HG03439 (cell line): ENCODE measurements around the gene SVOPL.

Experiments used
- ATAC-seq: cut with Tn5 transposase; IDR thresholded peaks from one replicate; pipeline ENCODE4 v1.9.1; 2021; ENCODE audit warnings: mild to moderate bottlenecking, moderate library complexity; ENCODE audit not compliant: unreplicated experiment

SVOPL gene

GRCh38 chr7:138610671-138611170 lies 90.4 kb downstream of the SVOPL start:
- ATAC-seq = no peak

- ATAC-seq = peak; percentile 66
Measured at GRCh38 chr7:138608275-138608674, 92.9 kb downstream of the SVOPL start.

- no peak for ATAC-seq
Measured at GRCh38 chr7:138607216-138608126, 93.7 kb downstream of the SVOPL start.

- ATAC-seq = no peak
Measured at GRCh38 chr7:138606236-138606635, 94.9 kb downstream of the SVOPL start.

GRCh38 chr7:138603549-138604318 lies 97.4 kb downstream of the SVOPL start:
- no peak for ATAC-seq

- ATAC-seq = no peak
Measured at GRCh38 chr7:138602451-138602850, 98.7 kb downstream of the SVOPL start.

GRCh38 chr7:138595454-138595853 lies 105.7 kb downstream of the SVOPL start:
- no peak for ATAC-seq

GRCh38 chr7:138590154-138590553 lies 111.0 kb downstream of the SVOPL start:
- no peak for ATAC-seq

GRCh38 chr7:138588986-138589385 lies 112.2 kb downstream of the SVOPL start:
- no peak for ATAC-seq

GRCh38 chr7:138587485-138587884 lies 113.7 kb downstream of the SVOPL start:
- no peak for ATAC-seq

GRCh38 chr7:138585283-138585993 lies 115.7 kb downstream of the SVOPL start:
- no peak for ATAC-seq

- no peak for ATAC-seq
Measured at GRCh38 chr7:138584696-138585095, 116.5 kb downstream of the SVOPL start.

- ATAC-seq = no peak
Measured at GRCh38 chr7:138584283-138584682, 116.9 kb downstream of the SVOPL start.

- no peak for ATAC-seq
Measured at GRCh38 chr7:138581065-138581464, 120.1 kb downstream of the SVOPL start.

- ATAC-seq = no peak
Measured at GRCh38 chr7:138579671-138580070, 121.5 kb downstream of the SVOPL start.

- no peak for ATAC-seq
Measured at GRCh38 chr7:138579136-138579535, 122.0 kb downstream of the SVOPL start.

GRCh38 chr7:138575897-138576428 lies 125.2 kb downstream of the SVOPL start:
- ATAC-seq = no peak

- ATAC-seq = no peak
Measured at GRCh38 chr7:138573741-138574140, 127.4 kb downstream of the SVOPL start.

GRCh38 chr7:138570715-138571114 lies 130.4 kb downstream of the SVOPL start:
- no peak for ATAC-seq

GRCh38 chr7:138569418-138569817 lies 131.7 kb downstream of the SVOPL start:
- ATAC-seq = no peak

GRCh38 chr7:138568655-138569054 lies 132.5 kb downstream of the SVOPL start:
- ATAC-seq = no peak
